Kidney glomerular epithelial cell (primary cell): ENCODE results near the gene HSD17B8.
"Not testable (repeated sequence)": the region's sequence is repeated elsewhere in the genome, so short reads cannot be mapped to it uniquely, and the experiment has no call there.

Source experiments
- DNase-seq: peaks from one replicate; lab custom pipeline; 2025; lab: John Stamatoyannopoulos, UW

HSD17B8 gene

GRCh38 chr6:33207552-33208090, 3.2 kb downstream of the HSD17B8 start:
- DNase-seq = no peak

- peak; percentile 56 for DNase-seq
Observed at GRCh38 chr6:33208091-33208967, 3.9 kb downstream of the HSD17B8 start, which contains the start of gene RING1. Gene RING1 (plus strand): TSS chr6:33208500. CDS start chr6:33208823, 323 bp downstream.

DNA sequence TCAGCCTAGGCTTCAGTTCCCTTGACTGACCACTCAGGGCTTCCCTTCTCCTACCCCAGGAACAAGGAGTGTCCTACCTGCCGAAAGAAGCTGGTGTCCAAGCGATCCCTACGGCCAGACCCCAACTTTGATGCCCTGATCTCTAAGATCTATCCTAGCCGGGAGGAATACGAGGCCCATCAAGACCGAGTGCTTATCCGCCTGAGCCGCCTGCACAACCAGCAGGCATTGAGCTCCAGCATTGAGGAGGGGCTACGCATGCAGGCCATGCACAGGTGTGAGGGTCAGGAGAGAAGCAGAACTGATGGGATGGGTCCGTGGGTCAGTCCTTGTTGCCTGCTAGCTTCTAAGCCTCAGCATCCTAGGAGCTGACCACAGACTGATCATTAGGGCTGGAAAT, 5.4 kb downstream of the HSD17B8 start:
- DNase-seq = no peak

GRCh38 chr6:33211136-33211535, 6.7 kb downstream of the HSD17B8 start:
- no peak for DNase-seq

GRCh38 chr6:33211666-33212422, 7.4 kb downstream of the HSD17B8 start:
- DNase-seq = no peak

DNA sequence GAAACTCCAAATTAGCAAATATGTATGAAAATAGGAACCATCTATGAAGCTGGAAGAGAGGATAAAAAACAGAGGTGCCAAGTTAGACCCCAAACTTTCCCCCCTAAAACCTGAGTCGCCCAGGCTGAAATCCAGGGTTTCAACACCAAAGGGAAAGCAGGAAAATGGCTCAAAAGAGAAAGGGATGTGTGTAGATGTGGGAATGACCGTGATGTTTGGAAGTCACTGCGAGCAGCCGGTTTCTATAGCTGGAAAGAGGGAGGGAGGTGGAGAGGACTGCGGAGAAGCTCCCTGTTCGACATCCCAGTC, 8.4 kb downstream of the HSD17B8 start:
- no peak for DNase-seq

DNA sequence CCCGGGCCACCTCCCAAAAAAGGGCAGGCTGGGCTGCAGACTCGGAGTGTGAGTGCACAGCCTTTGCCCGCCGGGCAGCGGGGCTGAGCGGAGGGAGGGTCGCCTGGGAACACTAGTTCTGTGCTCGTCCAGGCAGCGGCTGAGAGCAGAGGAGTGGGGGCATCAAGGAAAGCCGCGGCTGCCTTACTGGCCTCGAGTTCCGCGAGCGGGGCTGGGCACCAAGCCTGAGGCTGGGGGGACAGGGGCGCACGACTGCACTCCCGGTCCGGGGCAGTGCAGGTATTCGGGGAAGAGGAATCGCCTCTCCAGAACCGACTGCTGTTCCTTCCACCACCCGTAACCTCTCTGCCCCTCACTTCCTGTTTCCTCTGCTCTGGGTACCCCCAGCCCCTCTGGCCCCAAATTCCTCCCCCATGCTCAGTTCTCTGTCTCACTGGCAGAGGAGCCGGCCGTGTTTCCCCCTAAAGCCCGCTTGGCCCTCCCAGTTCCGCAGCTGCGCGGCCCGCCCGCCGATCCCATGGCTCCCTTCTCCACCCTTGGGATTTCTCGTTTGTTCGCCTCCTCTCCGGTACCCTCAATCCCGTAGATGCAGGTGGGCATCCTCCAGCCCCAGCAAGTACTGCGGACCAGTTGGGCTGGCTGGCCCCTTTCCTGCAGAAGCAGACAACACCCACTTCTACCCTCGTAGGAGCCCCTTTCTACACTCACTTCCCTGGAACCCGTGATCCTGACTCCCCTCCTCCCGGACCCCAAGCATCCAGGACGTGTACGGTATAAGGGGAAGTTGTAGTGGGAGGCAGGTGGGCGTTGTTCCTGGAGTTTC, 8.9 kb downstream of the HSD17B8 start:
- peak; percentile 13 for DNase-seq

DNA sequence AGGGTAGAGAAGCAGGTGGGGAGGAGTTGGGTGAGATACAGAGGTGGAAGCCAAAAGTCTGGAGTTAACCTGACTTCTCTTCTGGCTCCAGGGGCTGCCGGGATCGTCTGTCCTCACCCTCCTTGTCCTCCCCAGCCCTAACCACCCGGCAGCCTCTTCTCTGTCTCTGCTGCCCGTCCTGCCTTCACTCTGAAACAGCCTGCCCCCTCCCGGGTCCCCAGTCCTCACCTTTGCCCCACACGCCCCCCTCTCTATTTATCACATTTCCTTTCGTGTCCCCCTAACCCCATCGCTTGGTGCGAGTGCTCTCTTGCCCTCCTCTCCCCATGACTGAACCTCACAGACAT, 9.5 kb downstream of the HSD17B8 start:
- no peak for DNase-seq

DNA sequence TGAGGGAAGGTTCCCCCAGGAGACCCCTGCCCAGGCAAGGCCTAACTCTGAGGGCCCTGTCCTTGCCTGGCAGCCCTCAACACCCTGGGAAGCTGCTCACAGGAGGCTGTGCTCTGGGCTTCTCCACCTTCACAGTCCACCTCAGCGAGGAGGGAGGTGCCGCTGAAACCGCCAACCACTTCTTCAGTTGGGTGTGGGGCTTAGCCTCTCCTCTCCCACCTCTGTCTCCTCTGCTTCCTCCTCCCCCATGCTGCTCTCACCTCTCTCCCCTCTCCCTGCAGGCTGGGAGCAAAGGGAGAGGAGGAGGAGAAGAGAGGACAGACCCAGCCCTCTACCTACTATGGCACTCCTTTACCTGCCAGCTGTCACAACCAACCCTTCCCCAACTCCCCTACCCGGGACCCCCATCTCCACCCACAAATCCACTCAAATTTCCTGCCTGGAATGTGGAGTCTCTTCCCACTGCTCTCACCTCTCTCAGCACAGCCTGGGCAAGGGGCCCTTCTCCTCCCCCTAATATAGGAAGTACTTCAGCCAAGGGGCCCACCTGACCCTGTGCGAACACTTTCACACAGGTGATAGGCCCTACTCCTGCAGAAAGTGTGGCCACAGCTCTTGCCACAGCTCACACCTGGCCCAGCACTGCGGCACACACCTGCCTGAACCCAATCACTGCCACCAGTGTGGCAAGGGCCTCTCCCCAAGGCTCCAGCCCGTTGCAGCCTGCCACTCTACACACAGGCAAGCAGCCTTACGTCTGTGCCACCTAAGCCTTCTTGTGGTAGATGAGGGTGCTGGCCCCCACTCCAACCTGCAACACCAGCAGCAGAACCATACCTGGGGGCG, 11.0 kb downstream of the HSD17B8 start:
- no peak for DNase-seq

DNA sequence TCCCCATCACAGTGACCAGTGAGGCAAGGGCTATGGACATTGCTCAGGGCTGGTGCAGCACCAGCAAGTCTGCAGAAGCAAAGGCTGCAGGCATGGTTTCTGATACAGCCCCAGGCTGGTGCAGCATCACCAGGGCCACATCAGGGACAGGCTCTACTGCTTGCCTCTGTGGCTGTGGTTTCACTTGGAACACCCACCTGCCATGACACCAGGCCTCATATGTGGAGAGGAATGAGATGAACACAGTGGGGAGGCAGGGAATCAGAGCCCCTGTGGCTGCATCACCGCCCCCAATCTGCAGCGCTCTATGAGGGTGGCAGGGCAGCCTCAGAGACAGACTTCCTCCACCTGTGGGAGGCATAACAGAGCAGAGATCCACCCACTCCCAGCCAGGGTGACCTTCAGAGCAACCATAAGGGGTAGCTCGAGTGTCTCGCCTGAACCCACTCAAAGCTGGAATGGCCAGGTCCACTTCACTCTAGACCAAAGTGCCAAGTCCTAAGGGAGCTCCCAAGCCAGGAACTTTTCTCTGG, 11.7 kb downstream of the HSD17B8 start:
- no peak for DNase-seq

DNA sequence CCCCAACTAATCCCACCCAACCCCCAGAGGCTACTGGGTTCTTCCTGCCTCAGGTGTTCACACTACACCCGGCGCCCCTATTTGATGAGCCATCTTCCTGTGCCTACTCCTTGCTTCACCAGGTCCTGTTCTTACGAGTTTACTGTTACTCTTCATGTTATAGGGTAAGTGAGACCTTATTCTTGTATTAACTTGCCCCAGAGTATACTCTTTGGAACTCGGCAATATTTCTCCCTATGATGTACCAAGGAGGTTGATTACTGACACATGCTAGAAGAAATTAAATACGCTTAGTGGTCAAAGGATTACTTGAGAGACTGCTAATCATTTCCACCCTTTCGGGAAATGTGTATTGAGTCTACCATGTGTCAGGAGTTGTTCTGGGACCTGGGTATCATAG, 12.8 kb downstream of the HSD17B8 start:
- DNase-seq = no peak

GRCh38 chr6:33217681-33218080, 13.2 kb downstream of the HSD17B8 start:
- DNase-seq = no peak

- DNase-seq = not testable (repeated sequence)
Observed at GRCh38 chr6:33226503-33227120, 22.2 kb downstream of the HSD17B8 start.

DNA sequence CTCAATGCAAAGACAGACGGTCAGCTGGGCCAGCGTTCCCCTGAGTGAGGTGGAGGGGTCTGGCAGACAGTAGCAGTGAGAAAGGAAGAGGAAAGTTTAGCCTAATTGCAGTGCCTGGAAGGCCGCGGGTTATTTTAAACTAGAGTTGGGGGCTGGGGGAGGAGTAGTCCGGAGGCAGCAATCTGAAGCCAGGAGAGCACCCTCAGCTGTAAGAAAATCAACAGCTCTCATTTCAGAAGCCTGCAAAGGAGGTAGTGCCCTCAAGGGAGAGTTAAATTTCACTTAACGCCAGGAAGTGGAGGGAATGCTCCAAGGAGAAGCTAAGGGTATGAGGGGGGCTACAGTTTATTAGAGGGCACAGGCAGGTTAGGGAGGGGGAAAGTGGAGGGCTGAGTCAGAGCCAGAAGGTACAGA, 30.8 kb downstream of the HSD17B8 start:
- DNase-seq = no peak

- no peak for DNase-seq
Observed at GRCh38 chr6:33236328-33236727, 31.9 kb downstream of the HSD17B8 start.

DNA sequence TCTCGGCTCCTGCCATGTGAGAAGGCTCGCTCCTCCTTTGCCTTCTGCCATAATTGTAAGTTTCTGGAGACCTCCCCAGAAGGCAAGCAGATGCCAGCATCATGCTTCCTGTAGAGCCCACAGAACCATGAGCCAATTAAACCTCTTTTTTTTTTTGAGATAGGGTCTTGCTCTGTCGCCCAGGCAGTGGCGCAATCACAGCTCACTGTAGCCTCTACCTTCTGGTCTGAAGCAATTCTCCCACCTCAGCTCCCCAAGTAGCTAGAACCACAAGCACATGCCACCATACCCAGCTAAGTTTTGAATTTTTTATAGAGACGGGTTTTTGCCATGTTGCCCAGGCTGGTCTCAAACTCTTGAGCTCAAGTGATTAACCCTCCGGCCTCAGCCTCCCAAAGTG, 32.4 kb downstream of the HSD17B8 start:
- no peak for DNase-seq

GRCh38 chr6:33237741-33238140, 33.3 kb downstream of the HSD17B8 start:
- no peak for DNase-seq

GRCh38 chr6:33241968-33242367, 37.5 kb downstream of the HSD17B8 start:
- DNase-seq = no peak

- no peak for DNase-seq
Observed at GRCh38 chr6:33243476-33243875, 39.0 kb downstream of the HSD17B8 start.

- peak; percentile 73 for DNase-seq
Observed at GRCh38 chr6:33247977-33248642, 43.7 kb downstream of the HSD17B8 start.
